Parathyroid adenoma (tissue), 2 donors: Measurements from ENCODE around the gene AKAP9.

Experiments
- H2AFZ ChIP-seq: fragments of 300-600 bp; sonication (generic); one replicate; pipeline ENCODE4 v1.7.0; 2017; ENCODE audit warnings: antibody characterized with exemption, mild to moderate bottlenecking
- H3K27ac ChIP-seq: fragments of 300-600 bp; sonication (generic); one replicate; pipeline ENCODE4 v1.7.0; 2017
- H3K27me3 ChIP-seq: fragments of 300-600 bp; sonication (generic); one replicate; pipeline ENCODE4 v1.7.0; 2017; ENCODE audit warnings: low read length; ENCODE audit not compliant: control insufficient read depth, insufficient read depth
- H3K36me3 ChIP-seq: fragments of 300-600 bp; sonication (generic); one replicate; pipeline ENCODE4 v1.7.0; 2017; ENCODE audit warnings: low read length; ENCODE audit not compliant: control insufficient read depth, insufficient read depth
- H3K4me1 ChIP-seq: fragments of 300-600 bp; sonication (generic); one replicate; pipeline ENCODE4 v1.7.0; 2017; ENCODE audit warnings: control low read depth
- H3K4me2 ChIP-seq: fragments of 300-600 bp; sonication (generic); one replicate; pipeline ENCODE4 v1.7.0; 2017; ENCODE audit warnings: low read length
- H3K4me3 ChIP-seq: fragments of 300-600 bp; sonication (generic); one replicate; pipeline ENCODE4 v1.7.0; 2017; ENCODE audit warnings: low read depth, low read length
- H3K79me2 ChIP-seq: fragments of 300-600 bp; sonication (generic); one replicate; pipeline ENCODE4 v1.7.0; 2017; ENCODE audit warnings: control low read depth
- H3K9ac ChIP-seq: fragments of 300-600 bp; sonication (generic); one replicate; pipeline ENCODE4 v1.7.0; 2017; ENCODE audit warnings: mild to moderate bottlenecking
- H3K9me3 ChIP-seq: fragments of 300-600 bp; sonication (generic); one replicate; pipeline ENCODE4 v1.7.0; 2017; ENCODE audit warnings: low read length; ENCODE audit not compliant: control insufficient read depth
- CTCF ChIP-seq: fragments of 300-600 bp; sonication (generic); IDR thresholded peaks from one replicate; pipeline ENCODE4 v1.7.0; 2017; ENCODE audit warnings: antibody characterized with exemption, mild to moderate bottlenecking
- donor health status: primary hyperparathyroidism.

Gene AKAP9

GRCh38 chr7:91988213-91988612, 47.6 kb downstream of the AKAP9 start:
- no peaks in the 10 kb centered on the region for H3K27me3 ChIP-seq
- no peaks in the 10 kb centered on the region for H3K4me1 ChIP-seq
- H3K27ac ChIP-seq = no peak overlapping the region
- H3K36me3 ChIP-seq = no peaks in the 10 kb centered on the region
- no peak overlapping the region for H2AFZ ChIP-seq
- H3K9ac ChIP-seq = no peak overlapping the region
- no peaks in the 10 kb centered on the region for H3K9me3 ChIP-seq
- no peak overlapping the region for H3K4me2 ChIP-seq
- no peak for TF ChIP-seq CTCF
- no peak overlapping the region for H3K4me3 ChIP-seq
- peaks cover 17% of the 10 kb centered on the region for H3K79me2 ChIP-seq

DNA sequence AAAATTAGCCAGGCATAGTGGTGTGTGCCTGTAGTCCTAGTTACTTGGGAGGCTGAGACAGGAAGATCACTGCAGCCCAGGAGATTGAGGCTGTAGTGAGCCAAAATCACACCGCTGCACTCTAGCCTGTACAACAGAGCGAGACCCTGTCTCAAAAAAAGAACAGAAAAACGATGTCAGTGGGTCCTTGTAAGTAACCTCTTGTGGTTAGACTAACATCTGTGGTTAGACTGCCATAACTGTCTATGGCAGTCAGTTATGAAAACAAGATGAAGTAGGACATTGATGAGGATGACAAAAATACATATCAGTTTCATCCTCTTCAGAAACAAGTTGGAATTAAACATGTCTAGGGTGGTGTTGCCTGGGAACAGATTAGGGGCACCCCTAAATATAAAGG, 53.3 kb downstream of the AKAP9 start:
- Histone ChIP-seq H3K4me3 (no peak overlapping the region), H3K9ac (no peak overlapping the region), H3K36me3 (no peaks in the 10 kb centered on the region), H3K27me3 (no peaks in the 10 kb centered on the region), H3K9me3 (no peaks in the 10 kb centered on the region), H3K4me2 (no peak overlapping the region), H3K27ac (no peak overlapping the region), H3K79me2 (no peaks in the 10 kb centered on the region), H3K4me1 (no peaks in the 10 kb centered on the region), H2AFZ (no peak overlapping the region)
- no peak for TF ChIP-seq CTCF

DNA sequence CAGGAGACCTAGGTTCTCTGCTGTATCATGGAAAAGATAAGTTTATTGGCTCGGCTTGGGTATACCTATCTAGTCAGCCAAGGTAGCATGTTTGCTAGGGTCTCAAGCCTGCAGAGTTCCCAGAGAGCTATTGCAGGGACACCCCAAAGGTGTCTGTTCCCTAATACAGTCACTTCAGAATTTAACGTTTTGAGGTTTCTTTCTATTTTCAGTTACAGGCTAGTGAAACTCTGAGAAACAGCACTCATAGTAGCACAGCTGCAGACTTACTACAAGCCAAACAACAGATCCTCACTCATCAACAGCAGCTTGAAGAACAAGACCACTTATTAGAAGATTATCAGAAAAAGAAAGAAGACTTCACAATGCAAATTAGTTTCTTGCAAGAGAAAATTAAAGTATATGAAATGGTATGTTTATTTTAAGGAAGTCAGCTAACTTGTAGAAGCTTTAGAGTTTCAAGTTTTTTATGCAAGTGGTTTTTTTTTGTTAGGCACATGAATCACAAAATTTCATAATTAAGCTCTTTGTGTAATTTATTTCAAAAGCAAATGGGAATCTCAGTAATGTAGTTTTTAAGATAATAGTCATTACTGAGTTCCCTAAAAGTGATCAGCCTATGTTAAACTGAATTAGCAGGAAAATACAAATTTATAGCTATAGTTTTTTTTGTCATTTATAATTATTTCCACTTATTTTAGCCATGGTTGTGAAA, 54.9 kb downstream of the AKAP9 start:
- H3K4me3 ChIP-seq = no peak overlapping the region
- no peaks in the 10 kb centered on the region for H3K36me3 ChIP-seq
- no peak overlapping the region for H3K9ac ChIP-seq
- H3K9me3 ChIP-seq = no peaks in the 10 kb centered on the region
- no peaks in the 10 kb centered on the region for H3K4me1 ChIP-seq
- H3K4me2 ChIP-seq = no peak overlapping the region
- no peak overlapping the region for H2AFZ ChIP-seq
- TF ChIP-seq CTCF = no peak
- no peaks in the 10 kb centered on the region for H3K27me3 ChIP-seq
- H3K79me2 ChIP-seq = no peaks in the 10 kb centered on the region
- H3K27ac ChIP-seq = no peak overlapping the region

DNA sequence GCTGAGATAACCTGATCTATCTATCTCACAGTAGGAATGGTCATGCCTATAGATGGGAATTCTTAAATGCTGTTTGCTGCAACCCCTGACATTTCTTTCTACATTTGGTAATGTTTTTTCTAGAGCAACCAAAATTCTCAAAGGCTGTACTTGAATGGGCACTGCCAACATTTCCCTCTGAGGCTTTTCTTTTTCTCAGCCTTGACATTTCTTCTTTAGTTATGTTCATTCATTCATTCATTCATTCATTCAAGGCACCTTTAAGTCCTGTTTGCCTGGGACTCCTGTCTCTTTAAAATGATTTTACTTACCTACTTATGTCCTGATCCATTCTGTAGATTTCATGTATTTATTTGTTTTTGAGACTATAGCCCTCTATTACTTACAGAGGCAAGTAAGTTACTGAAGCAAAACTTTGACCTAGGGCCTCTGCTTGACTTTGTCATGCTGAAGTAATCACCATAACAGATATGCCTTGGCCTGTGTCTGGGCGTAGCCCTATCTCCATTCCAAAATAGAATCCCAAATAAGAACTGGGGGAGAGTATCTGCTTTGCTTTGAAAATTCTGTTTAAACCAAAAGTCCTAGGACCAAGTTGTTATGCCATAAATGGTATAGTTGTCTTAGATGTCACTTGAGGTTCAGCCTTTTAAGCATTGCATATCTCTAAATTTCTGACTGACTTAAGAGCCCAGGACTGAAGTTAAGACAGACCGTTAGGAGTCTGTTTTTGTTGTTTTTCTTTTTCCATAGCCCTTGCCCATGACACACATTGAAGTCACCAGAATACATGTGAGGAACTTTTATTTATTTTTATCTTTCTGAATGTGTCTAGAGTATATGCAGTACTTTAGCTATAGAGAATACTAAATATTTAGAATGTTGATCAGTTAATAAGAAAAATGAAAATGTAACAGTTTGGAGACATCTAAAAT, 59.2 kb downstream of the AKAP9 start:
- H3K79me2 ChIP-seq = no peaks in the 10 kb centered on the region
- no peak for TF ChIP-seq CTCF
- H3K9me3 ChIP-seq = no peaks in the 10 kb centered on the region
- no peaks in the 10 kb centered on the region for H3K4me1 ChIP-seq
- no peak overlapping the region for H3K9ac ChIP-seq
- H3K4me3 ChIP-seq = no peak overlapping the region
- H3K36me3 ChIP-seq = no peaks in the 10 kb centered on the region
- H3K27ac ChIP-seq = no peak overlapping the region
- H3K4me2 ChIP-seq = no peak overlapping the region
- H3K27me3 ChIP-seq = no peaks in the 10 kb centered on the region
- H2AFZ ChIP-seq = no peak overlapping the region
